Activated naive CD4-positive, alpha-beta T cell (primary cell): ENCODE data around the gene SPEN.
A peak's percentile ranks its signal among the peaks of the same experiment; 100 is the strongest.

ENCODE experiments used
- DNase-seq, 4 experiments: peaks; one replicate each; lab custom pipeline; 2025; lab: John Stamatoyannopoulos, UW

SPEN gene

DNA sequence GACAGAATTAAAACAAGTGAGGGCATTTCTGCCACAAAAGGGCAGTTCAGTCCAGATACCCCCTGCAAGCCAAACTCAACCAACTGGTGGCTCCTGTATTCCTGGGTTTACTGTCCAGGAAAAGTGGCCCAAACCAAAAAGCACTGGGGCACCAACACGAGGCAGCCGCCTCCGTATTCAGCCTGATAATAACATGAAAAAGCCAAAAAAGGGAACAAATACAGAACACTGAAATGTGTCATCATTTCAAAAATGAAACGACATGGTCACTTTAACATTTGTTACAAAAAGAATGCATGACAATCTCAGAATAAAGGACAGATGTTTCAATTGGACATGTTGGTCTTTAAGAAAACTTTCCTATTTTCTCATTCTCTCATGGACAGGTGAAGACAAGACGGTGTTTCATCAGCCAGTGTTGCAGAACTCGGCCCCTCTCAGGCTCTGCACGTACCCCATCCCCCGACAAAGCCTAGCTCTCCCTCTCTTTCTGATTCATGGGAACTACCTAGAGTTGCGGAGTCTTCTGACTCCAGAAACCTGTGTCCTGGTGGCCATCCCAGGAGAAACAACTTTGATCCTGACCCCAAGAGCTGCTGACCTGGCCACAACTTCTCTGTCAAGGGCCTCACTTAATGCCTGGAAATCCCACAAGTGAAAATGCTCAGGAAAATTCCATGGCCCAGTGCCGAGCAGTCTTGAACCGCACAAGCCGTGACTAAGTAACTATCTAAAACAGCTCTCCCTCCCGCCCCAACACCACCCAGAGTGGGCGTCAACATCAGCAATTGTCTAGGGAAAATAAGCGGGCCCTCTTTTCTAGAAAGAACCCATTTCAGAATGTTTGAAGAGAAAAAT, 101.3 kb downstream of the SPEN start:
- DNase-seq, result no peak

DNA sequence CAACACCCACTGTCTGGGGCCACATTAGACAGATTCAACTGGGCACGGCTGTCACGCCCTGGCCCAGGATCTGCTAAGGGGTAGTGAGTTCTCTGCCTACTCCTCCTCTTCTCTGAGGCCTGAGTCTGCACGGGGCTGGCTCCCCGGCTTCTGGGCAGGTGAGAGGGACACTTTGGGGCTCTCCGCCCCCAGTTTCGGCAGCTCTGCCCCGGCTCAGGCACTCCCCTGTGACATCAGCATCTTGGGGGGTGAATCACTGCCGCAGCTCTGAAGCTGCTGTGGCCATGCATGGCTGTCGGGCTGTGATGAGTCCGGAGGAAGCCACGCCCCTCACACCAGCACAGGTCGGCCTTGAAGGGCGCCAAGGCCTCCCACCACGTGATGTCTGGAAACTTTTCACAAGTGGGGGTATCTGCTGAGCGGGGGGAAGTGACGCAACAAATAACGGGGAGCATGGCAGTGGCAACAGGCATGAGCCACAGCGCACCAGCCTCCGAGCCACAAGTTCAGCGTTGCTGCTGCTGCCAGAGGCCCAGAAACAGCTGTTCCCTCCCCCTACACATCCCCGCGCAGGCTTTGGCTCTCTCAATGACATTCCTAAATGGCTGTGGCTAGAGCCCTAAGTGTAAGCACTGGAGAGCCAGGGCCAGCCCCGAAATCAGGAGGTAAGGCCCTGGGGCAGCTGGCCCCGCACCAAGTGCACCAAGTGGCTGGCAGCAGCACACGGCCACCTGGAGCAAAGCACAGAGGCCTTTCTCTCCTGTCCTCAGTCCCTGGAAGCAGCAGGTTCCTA, 102.1 kb downstream of the SPEN start:
- DNase-seq, result peak; percentile 14 to 53 (median 24)

DNA sequence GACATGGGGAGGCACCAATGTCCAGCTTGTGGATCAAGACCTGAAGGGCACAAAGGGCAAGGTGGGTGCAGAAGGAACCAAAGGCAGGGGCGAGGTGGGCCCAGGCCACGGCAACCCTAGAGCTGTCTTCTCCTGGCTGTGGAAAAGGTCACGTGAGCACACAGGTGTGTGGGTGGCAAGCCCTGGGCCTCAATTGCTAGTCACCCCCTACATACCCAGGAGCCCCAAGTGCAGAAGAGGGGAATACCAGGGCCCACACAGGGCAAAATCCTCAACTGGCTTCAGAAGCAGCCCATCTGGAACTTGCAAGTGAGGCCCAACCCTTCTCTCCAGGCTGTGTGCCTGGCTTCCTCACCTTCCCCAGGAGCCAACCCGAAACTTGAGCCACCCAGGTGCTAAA, 102.8 kb downstream of the SPEN start:
- DNase-seq, result no peak

DNA sequence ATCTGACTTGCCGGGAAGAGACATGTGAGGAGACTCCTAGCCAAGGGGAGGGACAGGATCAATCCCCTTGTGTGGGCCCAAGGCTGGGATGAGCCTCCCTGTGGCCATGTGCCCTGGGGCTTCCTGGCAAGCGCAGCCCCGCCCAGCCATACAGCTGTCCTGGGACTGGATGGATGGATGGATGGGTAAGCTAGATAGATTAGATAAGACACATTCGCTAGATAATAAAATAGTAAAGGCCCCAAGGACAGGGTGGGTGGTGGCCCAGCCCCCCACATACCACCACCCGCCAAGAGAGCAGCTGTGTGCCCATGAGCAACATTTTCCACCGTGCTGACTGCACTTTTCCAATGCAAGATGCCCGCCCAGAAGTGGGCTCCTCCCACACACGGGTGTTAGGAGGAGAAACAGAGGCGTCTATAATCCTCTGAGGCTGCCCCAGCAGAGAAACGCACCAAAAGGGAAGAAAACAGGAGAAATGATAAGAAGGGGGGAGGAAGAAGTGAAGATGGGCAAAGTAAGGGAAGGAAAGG, 103.3 kb downstream of the SPEN start:
- DNase-seq, result peak in 2 of 4 experiments; percentile 29 to 41

DNA sequence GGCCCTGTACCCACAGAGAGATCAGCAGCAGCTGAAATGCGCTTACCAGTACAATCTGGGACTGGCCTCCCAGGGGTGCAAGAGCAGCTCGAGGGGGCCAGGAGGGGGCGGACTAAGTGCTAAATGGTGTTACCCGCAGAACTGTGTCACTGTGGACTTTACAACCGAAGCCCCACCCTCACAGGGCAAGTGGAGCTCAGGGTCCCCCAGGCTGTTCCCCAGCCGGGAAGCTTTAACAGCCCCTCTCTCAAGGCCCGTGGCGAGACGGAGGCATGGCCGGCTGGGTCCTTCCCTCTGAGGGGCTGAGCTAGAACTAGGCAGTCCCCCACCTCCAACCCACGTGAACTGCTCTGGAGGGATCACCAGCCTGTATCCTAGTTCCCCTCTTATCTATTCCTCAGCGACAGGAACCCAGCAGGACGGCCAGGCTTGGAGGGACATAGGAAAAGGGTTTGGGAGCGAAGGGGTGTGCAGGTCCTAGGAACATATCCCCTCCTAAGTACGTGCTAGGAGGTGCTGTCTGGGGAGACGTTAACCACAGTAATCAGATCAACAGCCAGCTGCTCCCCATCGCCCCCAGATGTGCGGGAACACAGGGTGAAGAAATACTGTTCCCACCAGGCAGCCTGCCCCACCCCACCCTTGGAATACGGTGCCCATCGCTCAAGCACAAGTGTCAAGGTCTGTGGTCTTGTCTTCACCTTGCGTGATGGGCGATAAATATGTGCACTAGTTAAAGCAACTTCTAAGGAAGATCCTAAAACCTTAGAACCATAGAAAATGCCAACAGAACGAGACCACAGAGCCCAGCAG, 104.0 kb downstream of the SPEN start:
- DNase-seq, result no peak

DNA sequence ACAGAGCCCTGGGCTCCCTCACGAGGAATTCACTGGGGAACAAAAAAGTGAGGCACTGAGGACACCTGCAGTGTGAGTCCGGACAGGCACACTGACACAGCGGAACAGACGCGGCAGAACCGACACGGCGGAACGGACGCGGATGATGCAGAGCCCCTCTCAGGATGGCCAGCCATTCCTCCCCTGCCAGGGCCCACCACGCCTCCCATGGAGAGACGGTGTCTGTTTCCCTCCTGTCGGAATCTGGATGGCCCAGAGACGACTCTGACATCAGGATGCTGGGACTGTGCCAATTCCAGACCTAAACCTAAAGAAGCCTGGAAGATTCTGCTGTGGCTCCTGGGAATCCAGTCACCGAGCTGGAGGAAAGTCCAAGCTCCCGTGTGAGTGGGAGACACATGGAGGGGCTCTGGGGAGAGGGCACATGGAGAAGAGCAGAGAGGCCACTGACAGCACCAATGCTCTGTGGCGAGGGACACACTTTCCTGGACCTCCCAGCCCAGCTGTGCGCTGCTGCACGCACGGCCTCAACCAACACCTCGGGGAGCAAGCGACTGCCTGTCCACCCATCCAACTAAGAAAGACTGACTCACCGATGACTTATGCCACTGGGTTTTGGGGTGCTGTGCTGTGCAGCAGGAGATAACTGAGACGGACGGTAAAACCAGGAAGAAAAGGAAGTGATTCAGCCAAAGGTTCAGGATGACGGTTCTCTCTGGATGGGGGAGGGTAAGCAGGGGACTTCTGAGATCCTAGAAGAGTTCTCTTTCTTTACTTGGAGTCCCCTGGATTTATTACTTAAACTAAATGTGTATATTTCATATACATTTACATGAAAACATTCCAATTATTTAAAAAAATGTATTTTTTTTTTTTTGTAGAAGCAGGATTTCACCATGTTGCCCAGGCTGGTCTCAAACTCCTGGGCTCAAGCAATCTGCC, 105.1 kb downstream of the SPEN start:
- DNase-seq, result no peak

DNA sequence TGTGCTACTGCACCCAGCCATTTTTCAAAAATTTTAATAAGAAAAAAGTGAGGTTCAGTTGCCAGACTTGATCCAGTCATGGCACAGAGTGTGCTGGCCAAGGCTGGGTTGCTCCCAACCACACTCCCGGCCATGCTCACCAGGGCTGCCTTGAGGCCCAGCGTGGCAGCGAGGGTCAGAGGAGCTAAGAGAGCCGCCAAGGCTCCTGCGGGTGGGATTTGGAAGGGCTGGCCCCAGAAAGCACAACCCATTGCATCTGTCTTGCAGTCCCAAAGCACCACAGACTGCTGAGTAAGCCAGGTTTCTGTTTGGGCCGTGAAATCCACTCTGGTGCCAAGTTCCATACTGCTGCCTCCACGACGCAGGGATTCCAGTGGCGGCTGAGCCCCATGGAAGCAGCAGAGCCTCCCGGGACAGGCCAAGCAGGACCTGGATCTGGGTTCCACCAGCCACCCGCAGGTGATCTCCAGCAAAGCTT, 105.8 kb downstream of the SPEN start:
- DNase-seq, result no peak

DNA sequence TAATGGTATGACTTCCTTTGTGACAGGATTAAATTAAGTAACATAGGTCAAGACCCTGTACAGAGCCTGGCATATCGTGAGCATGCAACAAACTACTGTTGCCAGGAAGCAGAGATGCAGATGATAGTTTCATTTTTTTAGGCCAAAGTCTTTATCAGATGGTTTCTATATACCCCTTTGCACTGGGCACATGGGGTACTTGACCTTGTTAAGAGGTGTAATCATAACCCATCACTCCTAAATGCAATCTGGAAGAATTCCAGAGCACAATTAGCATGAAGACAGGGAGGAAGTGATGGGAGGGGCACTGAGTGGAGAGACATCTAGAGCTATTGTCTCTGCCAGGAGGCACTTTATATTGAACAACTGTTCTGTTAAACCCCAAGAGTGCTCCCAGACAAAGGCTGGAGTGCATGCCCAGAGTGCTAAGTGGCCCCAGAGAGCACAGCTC, 106.3 kb downstream of the SPEN start:
- DNase-seq, result no peak

DNA sequence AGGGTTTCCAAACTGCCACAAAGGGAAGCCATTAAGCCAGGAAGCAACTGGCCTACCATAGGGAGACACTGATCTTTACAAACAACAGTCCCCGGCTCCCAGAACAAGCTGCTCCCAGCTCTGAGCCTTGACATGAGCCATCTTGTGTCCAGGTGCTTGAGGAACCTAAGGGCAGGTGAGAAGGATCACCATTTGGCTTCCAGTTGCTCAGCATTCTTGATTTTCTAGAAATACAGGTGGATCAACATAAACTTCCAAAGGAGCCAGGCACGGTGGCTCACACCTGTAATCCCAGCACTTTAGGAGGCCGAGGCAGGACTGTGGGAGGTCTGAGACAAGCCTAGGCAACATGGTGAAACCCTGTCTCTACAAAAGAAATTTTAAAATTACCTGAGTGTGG, 106.8 kb downstream of the SPEN start:
- no peak for DNase-seq

DNA sequence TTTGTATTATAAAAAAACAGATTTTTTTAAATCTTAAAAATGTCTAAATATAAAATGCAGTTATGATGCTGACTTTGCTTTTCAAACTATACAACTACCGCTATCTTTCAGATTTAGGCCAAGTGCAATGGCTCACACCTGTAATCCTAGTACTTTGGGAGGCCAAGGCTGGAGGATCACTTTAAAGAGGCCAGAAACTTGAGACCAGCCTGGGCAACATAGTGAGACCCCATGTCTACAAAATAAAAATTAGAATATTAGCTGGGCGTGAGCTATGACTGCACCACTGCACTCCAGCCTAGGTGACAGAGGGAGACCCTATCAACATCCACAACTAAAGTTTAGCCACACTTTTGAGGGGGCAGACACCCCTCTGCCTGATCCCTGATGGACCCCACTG, 108.0 kb downstream of the SPEN start:
- DNase-seq, result no peak

DNA sequence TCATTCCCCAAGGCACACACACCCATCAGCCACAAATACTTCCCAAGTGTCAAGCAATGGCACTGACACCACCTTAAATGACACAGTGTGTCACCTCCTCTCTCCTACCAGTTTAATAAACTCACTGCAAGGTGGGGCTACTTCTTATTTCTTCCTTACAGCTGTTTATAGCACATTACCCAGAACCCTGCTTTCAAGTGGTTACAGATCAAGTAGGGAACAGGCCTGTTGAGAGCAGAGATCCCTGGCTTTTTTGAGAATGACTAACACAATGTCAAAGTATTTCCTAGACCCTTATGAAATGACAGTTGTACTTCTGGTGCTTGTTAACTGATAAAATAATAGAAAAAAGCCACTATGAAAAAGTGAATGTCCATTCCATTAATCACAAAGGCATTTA, 108.6 kb downstream of the SPEN start:
- DNase-seq, result no peak

DNA sequence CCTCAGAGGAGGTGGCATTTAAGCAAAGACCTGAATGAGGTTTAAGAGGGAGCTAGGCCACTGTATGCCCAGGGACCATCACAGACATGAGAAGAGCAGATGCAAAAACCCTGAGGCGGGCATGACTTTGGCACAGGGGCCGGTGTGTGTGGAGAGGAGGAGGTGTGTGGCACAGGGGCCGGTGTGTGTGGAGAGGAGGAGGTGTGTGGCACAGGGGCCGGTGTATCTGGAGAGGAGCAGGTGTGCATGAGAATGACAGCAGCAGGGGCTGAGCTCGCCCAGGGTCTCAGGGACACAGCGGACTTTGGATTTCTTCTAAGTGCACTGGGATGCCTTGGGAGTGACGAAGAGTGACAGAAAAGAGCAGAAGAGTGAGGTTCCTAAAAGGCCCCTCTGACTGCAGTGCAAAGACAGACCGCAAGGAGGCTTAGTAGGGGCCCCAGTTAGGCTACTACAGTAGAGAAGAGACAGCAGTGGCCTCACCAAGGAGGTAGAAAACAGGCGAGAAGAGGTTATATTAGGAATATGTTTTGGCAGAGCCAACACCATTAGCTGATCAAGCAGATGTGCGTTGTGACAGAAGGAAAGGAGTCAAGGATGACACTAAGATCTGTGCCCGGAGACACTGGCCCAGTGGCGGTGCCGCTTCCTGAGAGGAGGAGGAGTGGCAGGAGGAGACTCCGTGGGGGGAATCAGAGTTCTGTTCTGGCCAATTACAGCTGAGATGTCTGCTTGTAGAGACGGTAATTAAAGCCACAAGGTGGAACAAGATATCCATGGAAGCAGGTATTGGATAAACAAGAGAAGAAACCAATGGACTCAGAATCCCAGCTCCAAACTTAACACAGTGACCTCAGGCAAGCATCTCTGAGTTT, 110.0 kb downstream of the SPEN start:
- DNase-seq, result no peak

DNA sequence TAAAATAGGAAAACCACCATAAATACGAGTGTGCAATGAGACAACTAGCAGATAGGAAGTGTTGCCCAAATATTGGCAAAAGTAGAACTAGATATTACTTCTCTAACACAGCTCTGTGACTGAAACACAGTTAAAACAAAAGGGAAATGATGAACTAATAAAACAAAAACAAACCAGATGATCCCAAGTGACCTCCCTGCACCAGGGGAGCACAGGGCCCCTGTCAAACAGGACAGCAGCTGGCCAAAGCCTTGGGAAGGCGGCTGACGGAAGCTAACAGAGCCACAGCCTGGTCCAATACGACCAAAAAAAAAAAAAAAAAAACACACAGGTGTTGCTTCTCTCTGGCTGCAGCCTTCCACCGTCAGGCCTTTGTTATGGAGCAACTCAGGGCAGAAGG, 110.6 kb downstream of the SPEN start:
- no peak for DNase-seq

DNA sequence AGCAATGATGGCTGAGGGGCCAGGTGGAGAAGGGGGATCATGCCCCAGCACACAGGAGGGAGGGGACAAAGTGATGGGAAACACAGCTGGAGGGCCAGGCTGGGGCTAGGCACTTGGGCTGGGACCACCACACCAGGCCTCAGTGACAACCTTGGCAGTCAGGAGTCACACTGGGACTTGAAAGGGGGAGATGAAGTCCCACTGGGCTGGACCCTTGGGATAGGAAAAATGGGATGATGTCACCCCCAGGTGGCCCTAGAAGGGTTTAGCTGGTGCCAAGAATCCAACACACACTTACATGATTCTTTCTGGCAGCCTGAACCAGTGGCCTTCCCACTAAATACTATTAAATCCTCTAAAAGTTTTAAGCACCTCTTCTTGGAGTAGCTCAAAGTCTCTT, 111.3 kb downstream of the SPEN start:
- DNase-seq, result no peak

DNA sequence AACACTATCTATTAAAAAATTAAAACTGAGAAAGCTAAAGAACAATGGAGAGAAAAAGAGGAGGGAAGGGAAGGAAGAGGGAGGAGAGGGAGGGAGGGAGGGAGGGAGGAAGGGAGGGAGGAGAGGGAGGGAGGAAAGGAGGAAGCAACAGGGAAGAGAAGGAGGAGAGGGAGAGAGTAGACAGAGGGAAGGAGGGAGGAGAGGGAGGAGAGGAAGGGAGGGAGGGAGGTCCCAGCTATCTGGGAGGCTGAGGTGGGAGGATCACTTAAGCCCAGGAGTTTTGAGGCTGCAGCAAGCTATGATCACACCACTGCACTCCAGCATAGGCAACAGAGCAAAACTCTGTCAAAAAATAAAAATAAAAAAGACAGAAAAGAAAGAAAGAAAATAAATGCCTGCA, 111.9 kb downstream of the SPEN start:
- no peak for DNase-seq

DNA sequence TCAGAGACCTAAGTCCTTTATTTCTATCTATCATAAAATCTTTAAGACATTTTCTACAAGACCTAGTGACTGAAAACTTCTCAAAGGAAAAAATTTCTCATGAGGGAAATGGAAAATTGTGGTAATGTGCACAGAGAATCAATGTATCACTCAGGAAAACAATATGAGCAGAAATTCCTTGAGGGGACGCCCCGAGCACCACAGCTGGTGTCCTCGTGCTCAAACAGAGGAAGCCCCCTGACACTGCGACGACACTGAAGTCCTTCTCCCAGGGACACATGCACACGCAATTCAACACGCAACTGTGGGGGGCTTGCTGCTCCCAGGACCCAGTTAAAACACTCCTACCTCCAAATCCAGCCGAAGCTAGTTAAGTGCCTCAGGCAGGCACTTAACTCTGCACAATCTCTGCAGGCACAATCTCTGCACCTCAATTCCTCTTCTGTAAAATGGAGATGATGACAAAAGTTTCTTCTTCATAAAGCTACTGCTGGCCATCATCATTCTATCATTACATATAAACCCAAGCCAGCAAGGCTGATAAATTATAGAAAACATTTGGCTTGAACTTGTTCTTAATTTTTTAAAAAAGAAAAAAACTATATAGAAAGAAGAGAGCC, 112.4 kb downstream of the SPEN start:
- DNase-seq, result no peak

DNA sequence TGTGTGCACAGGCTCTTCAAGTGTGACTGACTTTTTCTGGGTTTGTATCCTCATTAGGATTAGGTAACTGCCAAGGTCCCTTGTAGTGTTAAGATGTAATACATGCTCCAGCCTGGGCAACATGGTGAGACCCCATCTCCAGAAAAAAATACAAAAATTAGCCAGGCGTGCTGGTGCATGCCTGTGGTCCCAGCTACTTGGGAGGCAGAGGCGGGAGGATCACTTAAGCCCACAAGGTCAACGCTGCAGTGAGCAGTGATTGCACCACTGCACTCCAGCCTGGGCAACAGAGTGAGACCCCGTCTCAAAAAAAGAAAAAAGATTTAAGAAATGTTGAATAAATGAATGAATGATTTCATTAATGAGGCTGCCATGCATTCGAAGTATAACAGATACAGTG, 113.3 kb downstream of the SPEN start:
- no peak for DNase-seq

DNA sequence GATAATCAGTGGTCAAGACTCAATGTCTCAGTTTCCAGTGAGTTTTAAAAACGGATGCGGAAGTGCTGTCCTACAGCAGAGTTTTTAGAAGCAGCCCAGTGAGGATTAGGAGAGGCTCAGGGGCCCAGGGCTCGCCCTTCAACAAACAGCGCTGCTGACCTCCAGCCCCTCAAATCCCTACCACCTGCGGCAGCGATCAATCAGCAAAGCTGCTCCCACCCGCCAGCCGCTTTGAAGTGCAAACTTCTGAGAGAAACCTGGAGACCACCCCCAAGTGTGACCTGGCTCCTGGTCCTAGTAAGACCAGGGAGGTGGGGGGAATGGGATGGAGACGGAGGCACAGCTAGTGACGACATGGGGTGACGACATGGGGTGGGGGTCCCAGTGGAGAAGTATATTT, 114.0 kb downstream of the SPEN start:
- DNase-seq, result no peak

DNA sequence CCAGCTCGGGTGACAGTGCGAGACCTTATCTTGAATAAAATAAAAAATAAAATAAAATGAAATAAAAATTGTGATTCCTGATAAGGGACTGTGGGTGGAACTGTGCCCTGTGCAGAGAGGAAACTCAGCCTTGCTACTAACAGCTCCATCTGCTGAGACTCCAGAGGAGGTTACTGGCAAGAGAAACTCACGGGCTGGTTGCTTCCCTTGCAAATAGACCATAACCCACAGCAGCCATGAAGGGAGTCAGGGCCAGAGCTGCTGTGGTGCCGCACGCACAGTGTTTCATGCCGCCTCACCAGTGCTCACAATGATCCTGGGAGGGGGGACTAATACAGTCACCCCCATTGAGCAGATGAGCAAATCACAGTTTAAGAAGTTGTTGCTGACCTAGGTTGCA, 114.7 kb downstream of the SPEN start:
- no peak for DNase-seq
